K562 treated with DMSO at 1 percent for 4 hours (cell line): ENCODE data around the gene SGCD. TPM values are rescaled to one million over a fixed set of nuclear protein-coding genes. Genes with fewer than 3 reads are reported as not detected.

Source experiments
- total RNA-seq: library from RNA; unstranded; fragments of 300-600 nt; gene quantifications from 2 replicates; pipeline ENCODE4 v1.2.3, GENCODE V29; 2022; ENCODE audit not compliant: insufficient read depth

The SGCD gene
- total RNA-seq = not detected in 2 replicates

DNA sequence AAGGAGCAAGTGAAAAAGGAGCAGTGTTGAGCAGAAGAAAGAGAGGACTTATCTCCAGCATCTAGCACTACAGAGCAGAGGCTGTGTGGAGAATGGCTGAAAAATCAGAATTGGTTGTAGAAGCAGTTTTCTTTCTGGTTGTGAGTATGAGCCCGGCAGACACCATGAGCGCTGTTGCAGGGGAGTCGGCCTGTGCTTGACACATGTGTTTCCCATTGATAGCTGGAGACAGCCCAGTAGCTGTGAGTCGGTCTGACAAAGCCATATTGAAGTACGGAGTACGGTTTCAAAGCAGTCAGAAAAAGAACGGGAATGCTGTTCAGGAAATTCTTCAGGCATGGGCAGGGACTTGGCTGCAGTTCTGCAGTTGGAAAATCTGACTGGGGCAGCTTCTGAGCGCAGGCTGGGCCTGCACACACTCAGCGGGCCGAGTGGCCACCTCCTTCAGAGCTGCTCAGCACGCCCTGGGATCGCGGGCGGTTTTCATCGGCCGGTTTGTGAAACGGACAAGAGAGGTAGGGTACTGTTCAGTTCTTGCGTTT is at the start of gene SGCD:
TSS of gene SGCD (plus strand) at position 447 of the 542 bp plus-strand sequence.

